ENCODE results near the gene MMP17. TPM values are rescaled to one million over a fixed set of nuclear protein-coding genes. Genes with fewer than 3 reads are reported as not detected.

Gene MMP17
- total and polyA plus RNA-seq, 10 of the 15 experiments (the other 5 are each of a cell fraction or from before 2014, with no cell fraction given): 0.11 to 0.28 (median 0.23) TPM; not detected in 7

- H3K9me3 ChIP-seq (replicated peaks; ENCODE audit: control insufficient read depth, insufficient read depth, low read length): no peaks in the 10 kb centered on the region
- RAD21 ChIA-PET (ENCODE audit: unreplicated experiment): no interaction called here
- in situ Hi-C loops (cut with MboI): no loop called here
- ATAC-seq (no peak), DNase-seq (ENCODE audit: low read depth, low spot score) (no peak), FAIRE-seq (no peak)
- H3K27ac ChIP-seq (ENCODE audit: control insufficient read depth, insufficient read depth): no peak overlapping the region
- intact Hi-C loops (cut with micrococcal nuclease; ENCODE audit: unreplicated experiment): no loop called here
- SMC1A ChIA-PET (ENCODE audit: uncharacterized antibody, unreplicated experiment): no interaction called here
- WGBS (ENCODE audit: insufficient coverage, insufficient replicate concordance, low lambda C conversion rate, missing lambda C conversion rate): 72% methylated on average over 43 of the region's 47 CpGs
- POLR2A ChIA-PET: no interaction called here
- no peak overlapping the region for H3K9ac ChIP-seq (ENCODE audit: control insufficient read depth, insufficient read depth, low read length)
- no peaks in the 10 kb centered on the region for H3K36me3 ChIP-seq (ENCODE audit: control insufficient read depth in 2 of 2, insufficient read depth in 2 of 2, low read length in 1 of 2)
- no peaks in the 10 kb centered on the region for H3K79me2 ChIP-seq (ENCODE audit: control insufficient read depth, insufficient read depth, low read length)
- CTCF ChIA-PET: no interaction called here
- no peaks in the 10 kb centered on the region for H4K20me1 ChIP-seq (ENCODE audit: control insufficient read depth, insufficient read depth)
- peaks cover 3% of the 10 kb centered on the region; the same call in 1 of the 2 replicates for H3K4me1 ChIP-seq (ENCODE audit: control insufficient read depth, insufficient read depth, low read length)
- no peaks in the 10 kb centered on the region for H3K27me3 ChIP-seq (replicated peaks in 1 of 2; ENCODE audit: control insufficient read depth in 2 of 2, insufficient read depth in 2 of 2, low read length in 1 of 2)
- H2AFZ ChIP-seq (ENCODE audit: control insufficient read depth, low read depth, low read length): no peak overlapping the region
- no peak overlapping the region for H3K4me2 ChIP-seq (ENCODE audit: control insufficient read depth, insufficient read depth)
- H3K4me3 ChIP-seq: no peak overlapping the region
- no peak for TF ChIP-seq SPI1 (IDR thresholded peaks at IDR 0.05; ENCODE audit: borderline replicate concordance, insufficient read depth, low read depth, low read length)
- TF ChIP-seq CREB1 (IDR thresholded peaks at IDR 0.05; ENCODE audit: low read depth): no peak
- TF ChIP-seq HDGF (IDR thresholded peaks at IDR 0.05): no peak
- no peak for TF ChIP-seq KDM1A (IDR thresholded peaks at IDR 0.05; ENCODE audit: borderline replicate concordance)
- no peak for TF ChIP-seq TCF3 (IDR thresholded peaks at IDR 0.05; ENCODE audit: borderline replicate concordance, insufficient read depth, low read depth, low read length)
- TF ChIP-seq PBX3 (IDR thresholded peaks at IDR 0.05; ENCODE audit: insufficient replicate concordance, low read depth, low read length): no peak
- TF ChIP-seq STAT1 (conservative IDR thresholded peaks at IDR 0.05): no peak
- no peak for TF ChIP-seq FOXK2 (IDR thresholded peaks at IDR 0.05)
- TF ChIP-seq RCOR1 (conservative IDR thresholded peaks at IDR 0.05; ENCODE audit: low read depth, low read length): no peak
- TF ChIP-seq KAT2A (conservative IDR thresholded peaks at IDR 0.05; ENCODE audit: control insufficient read depth, low read depth, low read length): no peak
- TF ChIP-seq ZNF592 (IDR thresholded peaks at IDR 0.05): no peak
- no TSS peak for BruUV-seq (replicated peaks)
Observed at GRCh38 chr12:131849700-131850553, 21.7 kb downstream of the MMP17 start.

Data from GM12878 (cell line).